Measurements from ENCODE around the gene AP1S1. TPM values are rescaled to one million over a fixed set of nuclear protein-coding genes. Genes with fewer than 3 reads are reported as not detected.
A peak's percentile ranks its signal among the peaks of the same experiment; 100 is the strongest.

AP1S1 gene
- total and polyA plus RNA-seq, 9 of the 15 experiments (the other 6 are each of a cell fraction or from before 2014, with no cell fraction given): 4.4 to 149 (median 89.4) TPM

GRCh38 chr7:101165075-101165957 lies 11.0 kb downstream of the AP1S1 start, which contains the start of gene VGF (continued):
- TF ChIP-seq ATF6 (CRISPR knock-in tag; IDR thresholded peaks at IDR 0.05): peak; percentile 99
- peak; percentile 77 for TF ChIP-seq ZBTB40 (IDR thresholded peaks at IDR 0.05)
- peak; percentile 65 for TF ChIP-seq ZBTB40 (CRISPR knock-in tag; IDR thresholded peaks at IDR 0.05)
- no peak for TF ChIP-seq ATF4 (CRISPR knock-in tag; IDR thresholded peaks at IDR 0.05)
- no peak for TF ChIP-seq ARHGAP35 (IDR thresholded peaks at IDR 0.05; ENCODE audit: partially characterized antibody)
- TF ChIP-seq CUX1 (CRISPR knock-in tag; IDR thresholded peaks at IDR 0.05): no peak
- peak; percentile 95 for TF ChIP-seq HMGN3 (IDR thresholded peaks at IDR 0.05; ENCODE audit: borderline replicate concordance, extremely low read depth, insufficient read length, low read depth, low read length)
